Loucy (cell line): ENCODE measurements around the gene TSPAN8.

ENCODE experiments used
- H2AFZ ChIP-seq: fragments of 200-600 bp; sonication (generic); 2 replicates; pipeline ENCODE4 v1.6.0; 2016; ENCODE audit warnings: antibody characterized with exemption, mild to moderate bottlenecking, low read length, moderate library complexity
- H3F3A ChIP-seq: fragments of 200-600 bp; 2 replicates; pipeline ENCODE4 v1.6.0; 2016; ENCODE audit warnings: antibody characterized with exemption, low read depth, mild to moderate bottlenecking
- H3K27me3 ChIP-seq: fragments of 200-600 bp; sonication (generic); 2 replicates; pipeline ENCODE4 v1.6.1; 2014; ENCODE audit warnings: low read length, mild to moderate bottlenecking; ENCODE audit not compliant: insufficient read depth, poor library complexity, severe bottlenecking
- H3K36me3 ChIP-seq: fragments of 200-600 bp; sonication (generic); 2 replicates; pipeline ENCODE4 v1.6.1; 2016; ENCODE audit warnings: low read length; ENCODE audit not compliant: insufficient read depth
- H3K4me1 ChIP-seq: fragments of 200-600 bp; sonication (generic); 2 replicates; pipeline ENCODE4 v1.5.1; 2014; ENCODE audit warnings: low read length, mild to moderate bottlenecking; ENCODE audit not compliant: insufficient read depth, poor library complexity, severe bottlenecking
- H3K4me2 ChIP-seq: fragments of 200-600 bp; sonication (generic); 2 replicates; pipeline ENCODE4 v1.6.0; 2014; ENCODE audit warnings: antibody characterized with exemption, low read length, low read depth, mild to moderate bottlenecking; ENCODE audit not compliant: poor library complexity, severe bottlenecking
- H3K4me3 ChIP-seq: fragments of 200-600 bp; sonication (generic); 2 replicates; pipeline ENCODE4 v1.5.1; 2014; ENCODE audit warnings: low read length, mild to moderate bottlenecking, mixed read lengths; ENCODE audit not compliant: poor library complexity, severe bottlenecking
- H3K79me2 ChIP-seq: fragments of 200-600 bp; sonication (generic); 2 replicates; pipeline ENCODE4 v1.6.1; 2014; ENCODE audit warnings: low read length; ENCODE audit not compliant: insufficient read depth
- H3K9ac ChIP-seq: fragments of 200-600 bp; sonication (generic); 2 replicates; pipeline ENCODE4 v1.6.0; 2014; ENCODE audit warnings: mild to moderate bottlenecking, low read depth, low read length, moderate library complexity; ENCODE audit not compliant: poor library complexity, severe bottlenecking
- H3K9me2 ChIP-seq: fragments of 200-600 bp; sonication (generic); replicated peaks from 2 replicates; pipeline ENCODE4 v1.6.1; 2016; ENCODE audit warnings: low read depth, low read length, mixed read lengths
- H3K9me3 ChIP-seq: fragments of 200-600 bp; sonication (generic); 2 replicates; pipeline ENCODE4 v1.6.1; 2014; ENCODE audit warnings: mild to moderate bottlenecking, antibody characterized with exemption, low read length, low read depth; ENCODE audit not compliant: insufficient read depth
- H4K20me1 ChIP-seq: fragments of 200-600 bp; sonication (generic); 2 replicates; pipeline ENCODE4 v1.6.0; 2014; ENCODE audit warnings: antibody characterized with exemption, low read length, mild to moderate bottlenecking; ENCODE audit not compliant: insufficient read depth, poor library complexity, severe bottlenecking
- CTCF ChIP-seq: fragments of 200-600 bp; sonication (generic); conservative IDR thresholded peaks from 2 replicates; pipeline ENCODE4 v1.5.1; 2014; ENCODE audit warnings: mild to moderate bottlenecking, antibody characterized with exemption, low read length
- EZH2phosphoT487 ChIP-seq: fragments of 200-600 bp; IDR thresholded peaks from 2 replicates; pipeline ENCODE4 v1.6.1; 2018; ENCODE audit warnings: antibody characterized with exemption, mild to moderate bottlenecking, moderate library complexity, borderline replicate concordance

Gene TSPAN8

GRCh38 chr12:71193041-71193440 lies 35.2 kb upstream of the TSPAN8 start:
- Histone ChIP-seq H3F3A (no peaks in the 10 kb centered on the region), H3K27me3 (no peaks in the 10 kb centered on the region), H3K9me3 (no peaks in the 10 kb centered on the region), H3K4me3 (no peak overlapping the region), H3K36me3 (no peaks in the 10 kb centered on the region), H4K20me1 (no peaks in the 10 kb centered on the region), H3K79me2 (no peaks in the 10 kb centered on the region), H3K9ac (no peak overlapping the region), H3K9me2 (no peaks in the 10 kb centered on the region), H3K4me2 (no peak overlapping the region), H3K4me1 (peaks cover 21% of the 10 kb centered on the region), H2AFZ (no peak overlapping the region)
- no peak for TF ChIP-seq EZH2phosphoT487

- no peak overlapping the region for H3K4me3 ChIP-seq
- H4K20me1 ChIP-seq = no peaks in the 10 kb centered on the region
- peak overlapping the region; percentile 65 for H3K4me2 ChIP-seq
- no peaks in the 10 kb centered on the region for H3K9me2 ChIP-seq
- no peaks in the 10 kb centered on the region for H3F3A ChIP-seq
- no peak overlapping the region for H3K9ac ChIP-seq
- no peak for TF ChIP-seq EZH2phosphoT487
- TF ChIP-seq CTCF = no peak
- no peaks in the 10 kb centered on the region for H3K36me3 ChIP-seq
- H3K27me3 ChIP-seq = no peaks in the 10 kb centered on the region
- no peaks in the 10 kb centered on the region for H3K79me2 ChIP-seq
- no peaks in the 10 kb centered on the region for H3K9me3 ChIP-seq
- H2AFZ ChIP-seq = no peak overlapping the region
- H3K4me1 ChIP-seq = peaks cover 21% of the 10 kb centered on the region
Observed at GRCh38 chr12:71191509-71192196, 33.9 kb upstream of the TSPAN8 start.

- Histone ChIP-seq H3K79me2 (no peaks in the 10 kb centered on the region), H3K9me3 (no peaks in the 10 kb centered on the region), H2AFZ (peak overlapping the region; percentile 53; the same call in 1 of the 2 replicates), H3K27me3 (no peaks in the 10 kb centered on the region), H3K9ac (no peak overlapping the region), H3F3A (no peaks in the 10 kb centered on the region), H3K36me3 (no peaks in the 10 kb centered on the region), H4K20me1 (no peaks in the 10 kb centered on the region), H3K4me3 (peak overlapping the region; percentile 48), H3K4me2 (peak overlapping the region; percentile 65), H3K4me1 (peaks cover 21% of the 10 kb centered on the region), H3K9me2 (no peaks in the 10 kb centered on the region)
- 0 out of 2 replicates have a peak, but pooled peaks have one; percentile 42 for TF ChIP-seq EZH2phosphoT487
- TF ChIP-seq CTCF = no peak
Observed at GRCh38 chr12:71190822-71191221, 33.0 kb upstream of the TSPAN8 start.

- no peaks in the 10 kb centered on the region for H3K27me3 ChIP-seq
- no peaks in the 10 kb centered on the region for H3K9me3 ChIP-seq
- no peak overlapping the region for H2AFZ ChIP-seq
- H3F3A ChIP-seq = no peaks in the 10 kb centered on the region
- no peaks in the 10 kb centered on the region for H3K36me3 ChIP-seq
- no peaks in the 10 kb centered on the region for H4K20me1 ChIP-seq
- TF ChIP-seq CTCF (no peak), EZH2phosphoT487 (no peak)
- no peak overlapping the region for H3K4me3 ChIP-seq
- no peaks in the 10 kb centered on the region for H3K79me2 ChIP-seq
- no peaks in the 10 kb centered on the region for H3K9me2 ChIP-seq
- H3K4me2 ChIP-seq = no peak overlapping the region
- no peak overlapping the region for H3K9ac ChIP-seq
- peaks cover 21% of the 10 kb centered on the region for H3K4me1 ChIP-seq
Observed at GRCh38 chr12:71187379-71187778, 29.6 kb upstream of the TSPAN8 start.
